Measurements from ENCODE around the gene DARS1.

The DARS1 gene

GRCh38 chr2:136019825-136020224 is 34.4 kb upstream of the DARS1 start:
- no peak for DNase-seq
- no peaks in the 10 kb centered on the region for H3K27me3 ChIP-seq
- no peaks in the 10 kb centered on the region for H3K9me3 ChIP-seq
- H3K4me3 ChIP-seq (ENCODE audit: low read depth, low read length): no peak overlapping the region
- no peaks in the 10 kb centered on the region for H3K36me3 ChIP-seq
- H3K4me1 ChIP-seq: peaks cover 2% of the 10 kb centered on the region; the same call in 1 of the 2 replicates
- TF ChIP-seq CTCF (IDR thresholded peaks at IDR 0.05; ENCODE audit: low read depth, low read length): no peak

GRCh38 chr2:136019306-136019705 is 33.9 kb upstream of the DARS1 start:
- Histone ChIP-seq H3K27me3 (no peaks in the 10 kb centered on the region), H3K9me3 (no peaks in the 10 kb centered on the region), H3K4me1 (no peaks in the 10 kb centered on the region), H3K4me3 (ENCODE audit: low read depth, low read length) (no peak overlapping the region), H3K36me3 (no peaks in the 10 kb centered on the region)
- TF ChIP-seq CTCF (IDR thresholded peaks at IDR 0.05; ENCODE audit: low read depth, low read length): no peak
- DNase-seq: no peak

GRCh38 chr2:136017786-136018185 is 32.4 kb upstream of the DARS1 start:
- H3K36me3 ChIP-seq: no peaks in the 10 kb centered on the region
- no peak overlapping the region for H3K4me3 ChIP-seq (ENCODE audit: low read depth, low read length)
- DNase-seq: no peak
- TF ChIP-seq CTCF (IDR thresholded peaks at IDR 0.05; ENCODE audit: low read depth, low read length): no peak
- no peaks in the 10 kb centered on the region for H3K27me3 ChIP-seq
- H3K4me1 ChIP-seq: no peaks in the 10 kb centered on the region
- no peaks in the 10 kb centered on the region for H3K9me3 ChIP-seq

- no peaks in the 10 kb centered on the region for H3K4me1 ChIP-seq
- no peaks in the 10 kb centered on the region for H3K27me3 ChIP-seq
- no peak for TF ChIP-seq CTCF (IDR thresholded peaks at IDR 0.05; ENCODE audit: low read depth, low read length)
- H3K4me3 ChIP-seq (ENCODE audit: low read depth, low read length): no peak overlapping the region
- H3K9me3 ChIP-seq: no peaks in the 10 kb centered on the region
- H3K36me3 ChIP-seq: no peaks in the 10 kb centered on the region
- DNase-seq: no peak
Observed at GRCh38 chr2:136016836-136017235, 31.4 kb upstream of the DARS1 start.

- Histone ChIP-seq H3K27me3 (no peaks in the 10 kb centered on the region), H3K4me3 (ENCODE audit: low read depth, low read length) (no peak overlapping the region), H3K9me3 (no peaks in the 10 kb centered on the region), H3K4me1 (no peaks in the 10 kb centered on the region), H3K36me3 (no peaks in the 10 kb centered on the region)
- no peak for DNase-seq
- TF ChIP-seq CTCF (IDR thresholded peaks at IDR 0.05; ENCODE audit: low read depth, low read length): no peak
Observed at GRCh38 chr2:136016427-136016826, 31.0 kb upstream of the DARS1 start.

GRCh38 chr2:136015699-136016098 is 30.3 kb upstream of the DARS1 start:
- no peak for DNase-seq
- Histone ChIP-seq H3K4me3 (ENCODE audit: low read depth, low read length) (no peak overlapping the region), H3K9me3 (no peaks in the 10 kb centered on the region), H3K36me3 (no peaks in the 10 kb centered on the region), H3K27me3 (no peaks in the 10 kb centered on the region), H3K4me1 (no peaks in the 10 kb centered on the region)
- TF ChIP-seq CTCF (IDR thresholded peaks at IDR 0.05; ENCODE audit: low read depth, low read length): no peak
